AG09309 (cell line): ENCODE data around the gene CFAP97D1.
A peak's percentile ranks its signal among the peaks of the same experiment; 100 is the strongest.

Experiments used
- DNase-seq: peaks from one replicate; pipeline ENCODE4 v3.0.0-alpha.2; 2010; ENCODE audit warnings: low read depth
- H3K4me3 ChIP-seq: 2 replicates; pipeline ENCODE4 v1.5.1; 2011; ENCODE audit warnings: mild to moderate bottlenecking, low read depth, low read length, moderate library complexity; ENCODE audit not compliant: control insufficient read depth
- TF ChIP-seq, protein P1 (sequence below): IDR thresholded peaks from 2 replicates; pipeline ENCODE4 v1.5.1; 2011; ENCODE audit warnings: mild to moderate bottlenecking, low read depth, low read length, inconsistent platforms; ENCODE audit not compliant: insufficient read depth, control insufficient read depth; ENCODE audit errors: missing control alignments

CFAP97D1 gene

DNA sequence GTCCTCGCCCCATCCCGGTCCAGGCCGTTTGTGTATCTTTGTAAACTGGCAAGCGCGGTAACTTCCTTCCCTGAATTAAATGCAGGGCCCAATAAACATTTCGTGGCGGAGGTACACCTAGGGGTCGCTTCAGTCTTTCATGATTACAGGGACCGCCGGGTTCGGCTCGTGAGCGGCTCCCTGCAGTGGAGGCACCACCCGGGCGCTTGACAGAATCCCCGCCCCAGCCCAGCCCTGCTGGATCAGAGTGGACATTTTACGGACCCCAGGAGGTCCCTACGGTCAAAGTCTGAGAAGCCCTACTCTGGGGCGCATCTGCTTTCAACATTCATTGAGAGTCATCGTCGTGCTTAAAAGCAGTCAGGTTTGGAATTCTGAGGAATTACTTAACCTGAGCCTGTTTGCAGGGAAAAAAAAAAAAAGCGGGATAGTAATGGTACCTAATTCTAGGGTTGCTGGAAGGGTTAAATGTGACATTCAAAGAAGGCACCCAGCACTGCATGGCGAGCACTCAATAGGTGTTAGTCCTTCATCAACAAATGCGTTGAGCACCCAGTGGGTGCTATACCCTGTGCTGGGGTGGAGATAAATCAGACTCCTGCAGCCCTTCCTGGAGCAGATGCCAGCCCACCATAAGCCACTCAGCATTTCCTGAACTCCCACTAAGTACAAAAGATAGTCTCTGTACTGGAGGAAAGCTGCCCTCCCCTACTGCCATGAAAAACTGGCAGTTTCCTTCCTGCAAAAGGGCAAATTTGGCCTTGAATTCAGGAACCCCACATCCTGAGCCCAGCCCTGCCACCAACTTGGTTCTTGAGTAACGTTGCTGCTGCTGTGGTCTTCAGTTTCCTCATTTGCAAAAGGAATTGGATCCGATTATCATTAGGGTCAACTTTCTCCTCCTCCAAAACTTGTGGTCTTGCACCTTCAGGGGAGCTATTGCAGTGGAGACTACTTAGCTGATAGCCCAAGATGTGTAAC, 800 bp upstream of the CFAP97D1 start:
- peak overlapping the region; percentile 50 for H3K4me3 ChIP-seq
- no peak for DNase-seq
- TF ChIP-seq, protein P1, sequence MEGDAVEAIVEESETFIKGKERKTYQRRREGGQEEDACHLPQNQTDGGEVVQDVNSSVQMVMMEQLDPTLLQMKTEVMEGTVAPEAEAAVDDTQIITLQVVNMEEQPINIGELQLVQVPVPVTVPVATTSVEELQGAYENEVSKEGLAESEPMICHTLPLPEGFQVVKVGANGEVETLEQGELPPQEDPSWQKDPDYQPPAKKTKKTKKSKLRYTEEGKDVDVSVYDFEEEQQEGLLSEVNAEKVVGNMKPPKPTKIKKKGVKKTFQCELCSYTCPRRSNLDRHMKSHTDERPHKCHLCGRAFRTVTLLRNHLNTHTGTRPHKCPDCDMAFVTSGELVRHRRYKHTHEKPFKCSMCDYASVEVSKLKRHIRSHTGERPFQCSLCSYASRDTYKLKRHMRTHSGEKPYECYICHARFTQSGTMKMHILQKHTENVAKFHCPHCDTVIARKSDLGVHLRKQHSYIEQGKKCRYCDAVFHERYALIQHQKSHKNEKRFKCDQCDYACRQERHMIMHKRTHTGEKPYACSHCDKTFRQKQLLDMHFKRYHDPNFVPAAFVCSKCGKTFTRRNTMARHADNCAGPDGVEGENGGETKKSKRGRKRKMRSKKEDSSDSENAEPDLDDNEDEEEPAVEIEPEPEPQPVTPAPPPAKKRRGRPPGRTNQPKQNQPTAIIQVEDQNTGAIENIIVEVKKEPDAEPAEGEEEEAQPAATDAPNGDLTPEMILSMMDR = peak; percentile 16

- H3K4me3 ChIP-seq = no peak overlapping the region
- TF ChIP-seq, protein P1 = no peak
- no peak for DNase-seq
Observed at GRCh38 chr17:43782913-43783680, 2.9 kb downstream of the CFAP97D1 start.

DNA sequence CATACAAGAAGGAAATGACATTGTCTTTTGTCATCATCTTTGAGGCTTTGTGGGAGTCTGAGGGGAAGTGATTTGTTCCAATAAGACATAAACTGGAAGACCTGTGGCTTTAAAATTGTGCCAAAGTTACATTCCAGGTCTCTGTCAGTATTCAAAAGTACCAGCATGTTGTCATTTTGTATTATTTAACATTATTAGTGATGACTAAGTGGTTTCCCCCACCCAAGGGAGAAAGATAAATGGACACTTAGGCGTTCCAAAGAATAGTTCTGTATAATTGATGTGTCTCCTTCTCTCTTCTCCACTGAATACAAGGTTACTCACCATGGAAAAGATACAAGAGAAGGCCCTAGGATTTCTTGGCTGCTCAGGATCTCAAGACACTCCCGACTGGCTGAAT, 3.8 kb downstream of the CFAP97D1 start:
- TF ChIP-seq, protein P1 = no peak
- no peak for DNase-seq
- no peak overlapping the region for H3K4me3 ChIP-seq

DNA sequence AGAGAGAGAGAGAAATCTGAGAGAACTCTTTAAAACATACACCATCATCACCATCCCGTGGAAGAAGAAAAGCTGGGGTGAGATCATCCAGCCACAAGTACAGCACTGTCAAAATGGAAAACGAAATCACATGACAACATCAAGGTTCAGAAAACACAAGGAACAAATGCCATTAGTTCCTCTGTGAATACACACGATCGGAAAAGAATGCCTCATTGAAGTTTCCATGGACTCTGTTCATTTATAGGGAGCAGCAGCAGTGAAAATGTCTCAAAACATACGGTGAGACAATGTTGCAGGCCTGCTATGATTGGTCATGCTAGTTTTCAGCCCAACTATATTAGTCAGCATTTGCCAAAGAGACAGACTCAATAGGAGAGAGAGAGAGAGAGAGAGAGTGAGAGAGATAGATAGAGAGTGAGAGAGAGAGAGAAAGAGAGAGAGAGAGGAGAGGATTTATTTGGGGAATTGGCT, 4.4 kb downstream of the CFAP97D1 start:
- no peak overlapping the region for H3K4me3 ChIP-seq
- TF ChIP-seq, protein P1 = no peak
- DNase-seq = peak; percentile 72

GRCh38 chr17:43787728-43788127, 7.5 kb downstream of the CFAP97D1 start:
- DNase-seq = no peak
- TF ChIP-seq, protein P1 = no peak

DNA sequence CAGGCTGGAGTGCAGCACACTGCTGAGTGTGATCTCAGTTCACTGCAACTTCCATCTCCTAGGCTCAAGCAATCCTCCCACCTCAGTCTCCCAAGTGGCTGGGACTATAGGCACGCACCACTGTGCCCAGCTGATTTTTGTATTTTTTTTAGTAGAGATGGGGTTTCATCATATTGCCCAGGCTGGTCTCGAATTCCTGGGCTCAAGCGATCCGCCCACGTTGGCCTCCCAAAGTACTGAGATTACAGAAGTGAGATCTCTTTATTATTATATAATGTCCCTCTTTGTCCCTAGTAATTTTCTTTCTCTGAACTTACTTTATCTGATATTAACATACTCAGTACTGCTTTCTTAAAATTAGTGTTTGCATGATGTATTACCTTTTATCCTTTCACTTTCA, 8.3 kb downstream of the CFAP97D1 start:
- no peak overlapping the region for H3K4me3 ChIP-seq
- no peak for DNase-seq
- TF ChIP-seq, protein P1 = no peak

More at GRCh38 chr17:43787728-43788127, 7.5 kb downstream of the CFAP97D1 start:
- H3K4me3 ChIP-seq = no peak overlapping the region
